Endothelial cell of umbilical vein (primary cell): Measurements from ENCODE around the gene KCTD20. TPM values are rescaled to one million over a fixed set of nuclear protein-coding genes. Genes with fewer than 3 reads are reported as not detected.

Experiments used
- BruUV-seq: library from RNA; stranded (reverse); fragments of 400-500 nt; replicated peaks from 2 replicates; lab custom pipeline; 2021; lab: Mats Ljungman, UMichigan
- CTCF ChIA-PET: fragments of 300-600, 350-600 bp; sonication (Branson Sonifier 250); formaldehyde crosslinking; loops from one replicate; lab custom pipeline; 2021; ENCODE audit warnings: antibody characterized with exemption, inconsistent platforms; lab: Charles Lee
- POLR2A ChIA-PET: fragments of 300-600, 350-600 bp; sonication (Branson Sonifier 250); formaldehyde crosslinking; loops from one replicate; lab custom pipeline; 2021; ENCODE audit warnings: antibody characterized with exemption, inconsistent platforms; lab: Charles Lee
- DNase-seq: peaks from one replicate; pipeline ENCODE4 v3.0.0-alpha.2; 2011; ENCODE audit warnings: low read depth, low spot score
- FAIRE-seq: peaks from 2 replicates; lab custom pipeline; 2011; peaks lifted over from hg19 to GRCh38; lab: Jason Lieb, UNC
- H2AFZ ChIP-seq: 2 replicates; pipeline ENCODE4 v1.6.0; 2012; ENCODE audit warnings: low read depth, low read length, control low read depth, inconsistent platforms
- H3K27ac ChIP-seq: 2 replicates; pipeline ENCODE4 v1.5.1; 2011; ENCODE audit warnings: low read depth, mild to moderate bottlenecking, control low read depth, low read length, moderate library complexity; ENCODE audit not compliant: insufficient read depth
- H3K27me3 ChIP-seq, 2 experiments: 2 replicates each; pipeline versions ENCODE4 v1.6.0 to v1.6.1; 2011; ENCODE audit warnings: low read length in 2 of 2, mixed read lengths in 1 of 2; ENCODE audit not compliant: control insufficient read depth in 2 of 2, insufficient read depth in 2 of 2
- H3K36me3 ChIP-seq, 2 experiments: 2 replicates in 1 of 2; 3 replicates in 1 of 2; pipeline ENCODE4 v1.5.1; 2011; ENCODE audit warnings: low read length in 2 of 2, mild to moderate bottlenecking in 1 of 2, moderate library complexity in 1 of 2; ENCODE audit not compliant: control insufficient read depth in 2 of 2, insufficient read depth in 2 of 2; ENCODE audit errors: extremely low read depth in 1 of 2
- H3K4me1 ChIP-seq: 3 replicates; pipeline ENCODE4 v1.5.1; 2011; ENCODE audit warnings: mild to moderate bottlenecking, low read length; ENCODE audit not compliant: control insufficient read depth, insufficient read depth; ENCODE audit errors: extremely low read depth
- H3K4me2 ChIP-seq: 2 replicates; pipeline ENCODE4 v1.6.1; 2011; ENCODE audit warnings: low read length, control low read depth, mixed read lengths; ENCODE audit not compliant: insufficient read depth
- H3K4me3 ChIP-seq, 3 experiments: fragments of 200-600 bp in 1 of 3; sonication (generic), shearing (Covaris generic) in 1 of 3; replicated peaks in 1 of 3; 2 replicates each; pipeline ENCODE4 v1.5.1; 2011 to 2016; ENCODE audit warnings: control low read depth in 3 of 3, low read length in 3 of 3, mild to moderate bottlenecking in 2 of 3, inconsistent platforms in 1 of 3, low read depth in 1 of 3, moderate library complexity in 1 of 3; ENCODE audit not compliant: insufficient read depth in 1 of 3
- H3K79me2 ChIP-seq: 2 replicates; pipeline ENCODE4 v1.6.0; 2012; ENCODE audit warnings: low read length, inconsistent platforms; ENCODE audit not compliant: control insufficient read depth, insufficient read depth
- H3K9ac ChIP-seq: replicated peaks from 2 replicates; pipeline ENCODE3; 2011; ENCODE audit warnings: low read length, control low read depth; ENCODE audit not compliant: insufficient read depth; ENCODE audit errors: extremely low read depth
- H3K9me1 ChIP-seq: replicated peaks from 3 replicates; pipeline ENCODE4 v1.6.0; 2011; ENCODE audit warnings: mild to moderate bottlenecking, low read length; ENCODE audit not compliant: control insufficient read depth, insufficient read depth; ENCODE audit errors: extremely low read depth
- H3K9me3 ChIP-seq: replicated peaks from 2 replicates; pipeline ENCODE4 v1.5.1; 2012; ENCODE audit warnings: low read length, inconsistent platforms; ENCODE audit not compliant: control insufficient read depth, insufficient read depth
- H4K20me1 ChIP-seq: replicated peaks from 2 replicates; pipeline ENCODE3; 2011; ENCODE audit warnings: mild to moderate bottlenecking, low read length; ENCODE audit not compliant: control insufficient read depth, insufficient read depth; ENCODE audit errors: extremely low read depth
- EZH2 ChIP-seq: IDR thresholded peaks from 2 replicates; pipeline ENCODE4 v1.6.1; 2012; ENCODE audit warnings: borderline replicate concordance, low read depth, mild to moderate bottlenecking, moderate library complexity, low read length, inconsistent platforms; ENCODE audit not compliant: severe bottlenecking
- FOS ChIP-seq: IDR thresholded peaks from 2 replicates; pipeline ENCODE4 v1.6.1; 2011; ENCODE audit warnings: mild to moderate bottlenecking, low read length, moderate library complexity, borderline replicate concordance; ENCODE audit not compliant: insufficient read depth
- GATA2 ChIP-seq: IDR thresholded peaks from 2 replicates; pipeline ENCODE4 v1.7.0; 2011; ENCODE audit warnings: low read depth, mild to moderate bottlenecking, moderate library complexity, mixed read lengths, low read length; ENCODE audit not compliant: insufficient read length, insufficient read depth
- JUN ChIP-seq: IDR thresholded peaks from 2 replicates; pipeline ENCODE4 v1.6.1; 2011; ENCODE audit warnings: borderline replicate concordance, low read depth; ENCODE audit not compliant: insufficient read length, insufficient read depth
- POLR2A ChIP-seq: IDR thresholded peaks from 2 replicates; pipeline ENCODE4 v1.6.1; 2012; ENCODE audit warnings: low read depth, mild to moderate bottlenecking, control low read depth, low read length
- POLR2AphosphoS5 ChIP-seq: IDR thresholded peaks from 2 replicates; pipeline ENCODE4 v1.6.1; 2012; ENCODE audit warnings: low read depth, mild to moderate bottlenecking, control low read depth, low read length, moderate library complexity; ENCODE audit not compliant: insufficient read depth
- dilution Hi-C: fragments of 300-500 bp; cut with MboI; formaldehyde crosslinking; loops from one replicate; pipeline ENCODE4 v1.15.0; 2019; ENCODE audit warnings: low sequenced_read_pairs; ENCODE audit not compliant: extremely low pct_ligation_motif_present
- intact Hi-C: fragments of 100-400 bp; cut with micrococcal nuclease; formaldehyde crosslinking; loops from one replicate; pipeline ENCODE4 v1.10.0; 2022
- polyA plus RNA-seq, 4 experiments: library from polyadenylated mRNA; depleted of rRNA in 3 of 4; stranded (reverse) in 3 of 4; unstranded in 1 of 4; fragments of >200 nt; gene quantifications; 2 replicates each; pipeline versions ENCODE4 v1.2.1 to v1.2.3, GENCODE V29; 2011 to 2012; ENCODE audit warnings: missing spikeins in 1 of 4
- total RNA-seq: library from RNA; stranded (reverse); gene quantifications from 2 replicates; pipeline ENCODE4 v1.2.3, GENCODE V29; 2021
- TF ChIP-seq, protein P1 (sequence below), 2 donors: IDR thresholded peaks; 1 replicate in 1 of 2; 2 replicates in 1 of 2; pipeline ENCODE4 v1.5.1; 2011; ENCODE audit warnings: low read length in 2 of 2, mild to moderate bottlenecking in 2 of 2, moderate library complexity in 2 of 2, control low read depth in 1 of 2, inconsistent platforms in 1 of 2, low read depth in 1 of 2; ENCODE audit not compliant: insufficient read depth in 1 of 2; ENCODE audit errors: extremely low read depth in 1 of 2
- TF ChIP-seq, protein P2 (sequence below): IDR thresholded peaks from 2 replicates; pipeline ENCODE4 v1.6.1; 2011; ENCODE audit not compliant: insufficient read depth, insufficient read length

The KCTD20 gene
- total and polyA plus RNA-seq, 2 donors (not counting 3 experiments of a cell fraction or from before 2014, with no cell fraction given): 26.2 to 47.2 TPM

DNA sequence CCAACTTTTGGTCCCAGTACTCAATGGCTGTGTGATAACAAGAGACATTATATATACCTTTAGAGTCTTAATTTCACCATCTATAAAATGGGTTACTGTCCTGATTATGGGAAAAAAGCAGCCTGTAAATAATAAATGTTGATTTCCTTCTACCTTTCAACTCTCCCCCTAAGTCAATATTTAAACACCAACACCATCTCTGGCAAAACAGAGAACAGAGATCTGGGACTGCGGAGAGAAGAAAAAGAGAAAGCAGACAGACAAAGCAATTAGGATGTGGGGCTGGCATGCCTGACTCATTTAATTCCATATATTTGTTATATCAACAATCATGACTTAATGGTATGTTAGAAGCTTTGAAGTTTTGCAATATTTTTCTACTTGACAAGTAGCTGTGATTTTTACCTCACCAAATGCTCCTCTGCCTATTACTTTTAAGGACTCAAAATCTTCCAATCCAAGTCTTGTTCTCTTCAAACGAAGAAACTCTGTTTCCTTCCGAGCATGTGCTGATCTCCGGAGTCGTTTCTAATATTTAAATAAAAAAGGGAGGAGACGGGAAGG is 81.2 kb downstream of the KCTD20 start:
- no TSS peak for BruUV-seq
- H3K4me3 ChIP-seq: no peak overlapping the region
- ChIA-PET POLR2A (no interaction called here), CTCF (no interaction called here)
- intact Hi-C loops (no loop called here), dilution Hi-C loops (no loop called here)
- H3K36me3 ChIP-seq: peaks cover 11 to 14% of the 10 kb centered on the region in 2 experiments
- H3K4me1 ChIP-seq: peaks cover 6% of the 10 kb centered on the region
- no peaks in the 10 kb centered on the region for H3K9me1 ChIP-seq
- no peak overlapping the region for H2AFZ ChIP-seq
- H3K4me2 ChIP-seq: no peak overlapping the region
- no peaks in the 10 kb centered on the region for H4K20me1 ChIP-seq
- FAIRE-seq (no peak), DNase-seq (no peak)
- H3K9ac ChIP-seq: no peak overlapping the region
- no peaks in the 10 kb centered on the region for H3K27me3 ChIP-seq
- TF ChIP-seq GATA2 (no peak), POLR2AphosphoS5 (no peak), FOS (no peak), JUN (no peak), EZH2 (no peak), POLR2A (no peak)
- TF ChIP-seq, protein P1, sequence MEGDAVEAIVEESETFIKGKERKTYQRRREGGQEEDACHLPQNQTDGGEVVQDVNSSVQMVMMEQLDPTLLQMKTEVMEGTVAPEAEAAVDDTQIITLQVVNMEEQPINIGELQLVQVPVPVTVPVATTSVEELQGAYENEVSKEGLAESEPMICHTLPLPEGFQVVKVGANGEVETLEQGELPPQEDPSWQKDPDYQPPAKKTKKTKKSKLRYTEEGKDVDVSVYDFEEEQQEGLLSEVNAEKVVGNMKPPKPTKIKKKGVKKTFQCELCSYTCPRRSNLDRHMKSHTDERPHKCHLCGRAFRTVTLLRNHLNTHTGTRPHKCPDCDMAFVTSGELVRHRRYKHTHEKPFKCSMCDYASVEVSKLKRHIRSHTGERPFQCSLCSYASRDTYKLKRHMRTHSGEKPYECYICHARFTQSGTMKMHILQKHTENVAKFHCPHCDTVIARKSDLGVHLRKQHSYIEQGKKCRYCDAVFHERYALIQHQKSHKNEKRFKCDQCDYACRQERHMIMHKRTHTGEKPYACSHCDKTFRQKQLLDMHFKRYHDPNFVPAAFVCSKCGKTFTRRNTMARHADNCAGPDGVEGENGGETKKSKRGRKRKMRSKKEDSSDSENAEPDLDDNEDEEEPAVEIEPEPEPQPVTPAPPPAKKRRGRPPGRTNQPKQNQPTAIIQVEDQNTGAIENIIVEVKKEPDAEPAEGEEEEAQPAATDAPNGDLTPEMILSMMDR (IDR thresholded peaks at IDR 0.05; ENCODE audit: extremely low read depth in 1 of 2, insufficient read depth in 1 of 2, low read depth in 1 of 2, low read length in 2 of 2): no peak
- TF ChIP-seq, protein P2, sequence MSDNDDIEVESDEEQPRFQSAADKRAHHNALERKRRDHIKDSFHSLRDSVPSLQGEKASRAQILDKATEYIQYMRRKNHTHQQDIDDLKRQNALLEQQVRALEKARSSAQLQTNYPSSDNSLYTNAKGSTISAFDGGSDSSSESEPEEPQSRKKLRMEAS: no peak
- H3K27ac ChIP-seq: no peak overlapping the region
- no peaks in the 10 kb centered on the region for H3K9me3 ChIP-seq
- peaks cover 7% of the 10 kb centered on the region for H3K79me2 ChIP-seq
